ENCODE measurements around the gene GABBR2.

Gene GABBR2

GRCh38 chr9:98401140-98402018 lies 307.4 kb downstream of the GABBR2 start:
- DNase-seq (ENCODE audit: low spot score), result no peak

GRCh38 chr9:98399950-98400683 lies 308.6 kb downstream of the GABBR2 start:
- DNase-seq (ENCODE audit: low spot score), result no peak

- DNase-seq (ENCODE audit: low spot score), result no peak
Measured at GRCh38 chr9:98396656-98397055, 312.1 kb downstream of the GABBR2 start.

- no peak for DNase-seq (ENCODE audit: low spot score)
Measured at GRCh38 chr9:98396236-98396635, 312.5 kb downstream of the GABBR2 start.

- DNase-seq (ENCODE audit: low spot score), result no peak
Measured at GRCh38 chr9:98391867-98392266, 316.9 kb downstream of the GABBR2 start.

- no peak for DNase-seq (ENCODE audit: low spot score)
Measured at GRCh38 chr9:98391406-98391805, 317.3 kb downstream of the GABBR2 start.

- DNase-seq (ENCODE audit: low spot score), result no peak
Measured at GRCh38 chr9:98385751-98386150, 323.0 kb downstream of the GABBR2 start.

- no peak for DNase-seq (ENCODE audit: low spot score)
Measured at GRCh38 chr9:98383758-98384157, 325.0 kb downstream of the GABBR2 start.

GRCh38 chr9:98381311-98382103 lies 327.2 kb downstream of the GABBR2 start:
- DNase-seq (ENCODE audit: low spot score), result no peak

GRCh38 chr9:98380065-98380681 lies 328.6 kb downstream of the GABBR2 start:
- DNase-seq (ENCODE audit: low spot score), result no peak

GRCh38 chr9:98379572-98379971 lies 329.2 kb downstream of the GABBR2 start:
- no peak for DNase-seq (ENCODE audit: low spot score)

GRCh38 chr9:98378794-98379193 lies 329.9 kb downstream of the GABBR2 start:
- DNase-seq (ENCODE audit: low spot score), result no peak

- no peak for DNase-seq (ENCODE audit: low spot score)
Measured at GRCh38 chr9:98378206-98378780, 330.4 kb downstream of the GABBR2 start.

- DNase-seq (ENCODE audit: low spot score), result no peak
Measured at GRCh38 chr9:98375138-98375726, 333.5 kb downstream of the GABBR2 start.

GRCh38 chr9:98374385-98375051 lies 334.2 kb downstream of the GABBR2 start:
- DNase-seq (ENCODE audit: low spot score), result no peak

GRCh38 chr9:98373609-98374008 lies 335.1 kb downstream of the GABBR2 start:
- no peak for DNase-seq (ENCODE audit: low spot score)

- DNase-seq (ENCODE audit: low spot score), result no peak
Measured at GRCh38 chr9:98372077-98372836, 336.5 kb downstream of the GABBR2 start.

GRCh38 chr9:98370976-98371315 lies 337.8 kb downstream of the GABBR2 start:
- no peak for DNase-seq (ENCODE audit: low spot score)

GRCh38 chr9:98370300-98370975 lies 338.3 kb downstream of the GABBR2 start:
- no peak for DNase-seq (ENCODE audit: low spot score)

Measured in hematopoietic multipotent progenitor cell treated with erythropoietin and hydrocortisone succinate and interleukin-3 and kit ligand, for 15 days (in vitro differentiated cells).